HAP-1 (cell line): ENCODE results near the gene TASOR2.

Source experiments
- DNase-seq, 2 experiments: peaks; one replicate each; pipeline ENCODE4 v3.0.0-alpha.2; 2016 to 2020; ENCODE audit warnings: low spot score in 2 of 2
- H3K27me3 ChIP-seq: fragments of 250-450 bp; sonication (Bioruptor Pico); 2 replicates; pipeline ENCODE4 v1.5.1; 2020; ENCODE audit warnings: low read depth, mild to moderate bottlenecking, moderate library complexity
- H3K36me3 ChIP-seq: fragments of 250-450 bp; sonication (Bioruptor Pico); replicated peaks from 2 replicates; pipeline ENCODE4 v1.5.1; 2020; ENCODE audit warnings: mild to moderate bottlenecking
- H3K4me1 ChIP-seq: fragments of 250-450 bp; sonication (Bioruptor Pico); 2 replicates; pipeline ENCODE4 v1.5.1; 2020; ENCODE audit warnings: mild to moderate bottlenecking
- H3K4me3 ChIP-seq: fragments of 250-450 bp; sonication (Bioruptor Pico); 2 replicates; pipeline ENCODE4 v1.5.1; 2020; ENCODE audit warnings: mild to moderate bottlenecking, moderate library complexity
- H3K9me3 ChIP-seq: fragments of 250-450 bp; sonication (Bioruptor Pico); 2 replicates; pipeline ENCODE4 v1.5.1; 2020; ENCODE audit warnings: mild to moderate bottlenecking, moderate library complexity
- in situ Hi-C: fragments of 300-500 bp; cut with MboI; formaldehyde crosslinking; loops from 3 replicates; pipeline ENCODE4 v1.14.3; 2020; ENCODE audit warnings: low sequenced_read_pairs, inconsistent platforms, mixed read lengths

The TASOR2 gene

DNA sequence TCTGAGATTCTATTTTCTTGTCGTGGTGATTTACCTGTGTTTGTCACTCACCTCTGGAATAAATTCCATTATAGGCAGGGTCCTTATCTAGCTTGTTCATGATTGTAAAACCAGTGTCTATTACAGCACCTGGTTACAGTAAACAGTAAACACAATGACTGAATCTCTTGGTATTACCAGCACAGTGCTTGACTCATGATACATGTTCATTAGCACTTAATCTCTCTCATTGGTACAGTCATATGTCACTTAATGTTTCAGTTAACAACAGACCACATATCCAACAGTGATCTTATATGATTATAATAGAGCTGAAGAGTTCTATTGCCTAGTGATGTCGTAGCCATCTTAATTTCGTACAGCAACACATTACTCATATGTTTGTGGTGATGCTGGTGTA, 1.6 kb upstream of the TASOR2 start:
- in situ Hi-C loops: no loop called here
- Histone ChIP-seq H3K36me3 (no peaks in the 10 kb centered on the region), H3K9me3 (peaks cover 4% of the 10 kb centered on the region; the same call in 1 of the 2 replicates), H3K4me1 (peaks cover 15% of the 10 kb centered on the region), H3K4me3 (no peak overlapping the region), H3K27me3 (peaks cover 3% of the 10 kb centered on the region)
- DNase-seq: no peak

DNA sequence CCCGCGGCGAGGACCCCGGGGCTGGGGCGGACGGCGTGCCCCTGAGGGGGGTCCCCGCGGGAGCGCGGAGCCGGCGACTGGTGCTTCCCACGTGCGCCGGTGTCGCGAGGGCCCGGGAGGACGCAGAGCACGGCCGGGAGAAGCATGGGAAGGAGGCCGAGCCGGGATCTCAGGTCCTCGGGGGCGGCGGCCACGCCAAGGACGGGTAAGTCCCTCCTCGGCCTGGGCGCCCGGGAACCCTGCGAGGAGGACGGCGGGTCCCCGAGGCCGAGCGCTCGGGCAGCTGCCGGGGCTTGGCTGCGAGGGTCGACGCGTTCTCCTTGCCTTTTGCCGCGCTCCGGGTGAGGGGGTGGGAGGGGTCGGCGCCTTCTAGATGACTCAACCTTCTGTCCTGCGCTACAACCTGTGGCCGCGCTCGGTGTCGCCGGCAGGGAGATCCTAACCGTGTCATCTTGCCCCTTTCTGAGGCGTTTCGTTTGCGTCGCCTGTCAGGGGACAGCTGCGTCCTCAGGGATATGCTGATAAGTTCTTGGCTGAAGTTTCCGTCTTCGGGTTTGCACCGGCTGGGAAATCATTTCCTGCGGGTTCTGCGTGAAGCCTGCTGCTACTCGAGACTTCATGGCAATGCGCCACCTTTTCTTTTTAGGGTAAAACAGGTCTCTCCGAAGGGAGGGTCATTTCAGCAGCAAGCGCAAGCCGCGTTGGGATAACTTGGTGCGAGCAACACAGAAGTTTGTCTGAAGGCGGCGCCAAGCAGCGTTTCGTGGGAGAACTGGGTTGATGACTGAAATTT, 529 bp downstream of the TASOR2 start:
- in situ Hi-C loops: no loop called here
- H3K4me3 ChIP-seq: peak overlapping the region; percentile 76
- H3K4me1 ChIP-seq: peaks cover 15% of the 10 kb centered on the region
- H3K36me3 ChIP-seq: no peaks in the 10 kb centered on the region
- DNase-seq: peak; percentile 71 to 80
- peaks cover 4% of the 10 kb centered on the region; the same call in 1 of the 2 replicates for H3K9me3 ChIP-seq
- peaks cover 3% of the 10 kb centered on the region; the same call in 1 of the 2 replicates for H3K27me3 ChIP-seq

DNA sequence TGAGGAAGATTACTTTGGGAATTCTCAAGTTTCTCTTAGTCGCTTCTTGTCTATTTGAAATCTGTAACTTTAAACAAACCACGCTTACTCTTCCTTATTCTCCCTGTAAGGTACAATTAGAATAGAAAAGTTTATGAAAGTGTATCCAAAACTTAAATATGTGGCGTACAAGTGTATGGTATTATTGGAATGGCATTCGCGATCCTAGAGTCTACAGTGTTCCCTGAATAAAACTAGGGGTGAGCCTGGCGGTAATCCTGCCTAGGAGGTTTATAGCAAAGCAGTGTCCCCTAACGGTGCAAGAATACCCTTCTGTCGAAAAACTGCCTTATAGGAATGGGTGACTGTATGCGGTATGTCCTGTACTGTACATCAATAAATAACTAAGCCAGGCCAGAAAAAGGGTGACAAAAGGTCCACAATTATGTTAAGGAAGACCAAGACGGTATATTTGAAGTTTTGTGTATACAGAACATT, 1.2 kb downstream of the TASOR2 start:
- H3K4me3 ChIP-seq: peak overlapping the region; percentile 76
- H3K27me3 ChIP-seq: no peaks in the 10 kb centered on the region
- H3K36me3 ChIP-seq: no peaks in the 10 kb centered on the region; the same call in 1 of the 2 replicates
- H3K4me1 ChIP-seq: peaks cover 15% of the 10 kb centered on the region
- no peak for DNase-seq
- peaks cover 4% of the 10 kb centered on the region; the same call in 1 of the 2 replicates for H3K9me3 ChIP-seq
- in situ Hi-C loops: no loop called here

DNA sequence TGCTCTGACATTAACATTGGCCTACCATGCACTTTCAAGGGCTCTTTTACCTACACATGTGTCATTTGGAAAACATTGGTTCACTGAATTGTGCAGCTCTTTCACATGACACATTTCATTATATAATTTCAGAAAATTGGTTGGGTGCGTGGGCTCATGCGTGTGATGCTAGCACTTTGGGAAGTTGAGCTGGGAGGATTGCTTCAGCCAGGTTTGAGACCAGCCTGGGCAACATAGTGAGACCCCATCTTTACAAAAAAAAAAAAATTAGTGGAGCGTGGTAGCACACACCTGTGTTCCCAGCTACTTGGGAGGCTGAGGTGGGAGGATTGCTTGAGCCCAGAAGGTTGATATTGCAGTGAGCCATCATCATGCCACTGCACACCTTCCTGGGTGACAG, 3.9 kb downstream of the TASOR2 start:
- H3K4me3 ChIP-seq: no peak overlapping the region
- H3K9me3 ChIP-seq: peaks cover 4% of the 10 kb centered on the region; the same call in 1 of the 2 replicates
- H3K27me3 ChIP-seq: no peaks in the 10 kb centered on the region
- H3K36me3 ChIP-seq: no peaks in the 10 kb centered on the region; the same call in 1 of the 2 replicates
- in situ Hi-C loops: no loop called here
- DNase-seq: no peak
- peaks cover 23% of the 10 kb centered on the region for H3K4me1 ChIP-seq

DNA sequence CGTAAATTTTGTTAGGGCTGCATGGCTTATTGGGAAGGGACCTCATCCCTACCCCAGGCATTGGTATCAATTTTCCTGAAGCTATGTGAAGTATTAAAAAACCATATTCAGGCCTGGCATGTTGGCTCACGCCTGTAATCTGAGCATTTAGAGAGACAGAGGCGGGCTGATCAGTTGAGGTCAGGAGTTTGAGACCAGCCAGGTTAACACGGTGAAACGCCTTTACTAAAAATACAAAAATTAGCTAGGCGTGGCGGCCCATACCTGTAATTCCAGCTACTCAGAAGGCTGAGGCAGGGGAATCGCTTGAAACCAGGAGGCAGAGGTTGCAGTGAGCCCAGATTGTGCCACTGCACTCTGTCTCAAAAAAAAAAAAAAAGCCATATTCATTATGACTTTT, 7.1 kb downstream of the TASOR2 start:
- Histone ChIP-seq H3K27me3 (no peaks in the 10 kb centered on the region), H3K36me3 (no peaks in the 10 kb centered on the region; the same call in 1 of the 2 replicates), H3K4me1 (peaks cover 16% of the 10 kb centered on the region), H3K9me3 (no peaks in the 10 kb centered on the region), H3K4me3 (no peak overlapping the region)
- in situ Hi-C loops: no loop called here
- no peak for DNase-seq

DNA sequence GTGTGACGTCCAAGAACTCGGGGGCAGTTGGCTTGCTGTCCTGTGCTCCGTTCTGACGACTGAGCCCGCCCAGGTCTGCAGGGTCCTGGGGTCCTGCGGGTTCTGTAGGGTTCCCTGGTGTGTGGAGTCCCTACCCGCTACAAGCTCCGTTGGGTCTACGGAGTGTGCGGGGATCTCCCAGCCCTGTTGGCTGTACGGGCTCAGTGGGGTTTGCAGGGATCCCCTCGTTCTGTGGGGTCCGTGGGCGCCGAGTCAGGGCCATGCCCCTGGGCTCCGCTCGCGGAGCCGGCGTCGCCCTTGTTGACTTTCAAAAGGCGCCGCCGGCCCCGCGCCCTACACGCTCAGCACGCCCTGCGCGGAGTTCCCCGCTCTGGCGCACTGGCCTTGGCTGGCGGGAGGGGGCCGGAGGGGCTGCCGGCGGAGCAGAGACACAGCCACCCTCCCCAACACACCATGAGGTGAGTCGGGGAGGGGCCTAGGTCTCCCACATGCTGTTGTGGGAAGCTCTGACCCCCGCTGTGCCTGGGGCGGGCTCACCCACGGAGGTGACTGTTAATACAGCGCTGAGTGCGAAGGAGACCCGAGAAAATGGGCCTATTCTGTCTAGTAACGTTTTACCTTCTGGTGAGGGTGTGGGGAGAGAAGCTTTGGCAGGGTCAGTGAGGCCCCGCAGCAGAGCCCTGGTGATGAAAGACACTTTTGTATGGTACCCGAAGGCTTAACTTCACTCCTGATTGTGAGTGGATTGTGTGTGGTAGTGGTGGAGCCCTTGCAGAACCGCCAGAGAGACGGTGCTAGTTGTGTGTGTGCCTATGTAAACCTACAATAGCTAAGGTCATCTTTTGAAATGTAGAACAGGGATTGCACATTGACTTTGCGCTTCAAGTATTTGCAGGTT, 8.1 kb downstream of the TASOR2 start:
- in situ Hi-C loops: no loop called here
- DNase-seq: peak; percentile 58 to 59
- Histone ChIP-seq H3K9me3 (no peaks in the 10 kb centered on the region), H3K27me3 (no peaks in the 10 kb centered on the region), H3K36me3 (no peaks in the 10 kb centered on the region; the same call in 1 of the 2 replicates), H3K4me3 (no peak overlapping the region), H3K4me1 (peaks cover 13% of the 10 kb centered on the region)

DNA sequence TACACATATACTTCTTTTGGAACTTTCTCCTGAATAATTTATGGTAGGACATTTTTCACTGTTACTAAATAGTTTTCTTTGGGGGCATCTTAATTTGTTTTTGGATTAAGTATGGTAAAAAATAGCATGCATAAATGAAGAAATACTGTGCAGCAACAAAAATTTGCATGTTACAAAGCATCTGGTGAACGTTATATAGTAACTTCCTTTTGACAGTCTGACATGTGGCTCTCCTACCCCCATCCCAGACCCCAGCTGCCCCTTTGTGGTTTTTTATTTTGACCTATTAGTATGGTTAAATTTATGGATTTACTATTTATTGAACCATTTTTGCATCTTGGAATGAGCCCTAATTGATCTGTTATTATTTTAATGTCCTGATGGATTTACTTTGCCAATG, 9.9 kb downstream of the TASOR2 start:
- no peak for DNase-seq
- H3K9me3 ChIP-seq: no peaks in the 10 kb centered on the region
- peaks cover 21% of the 10 kb centered on the region for H3K4me1 ChIP-seq

DNA sequence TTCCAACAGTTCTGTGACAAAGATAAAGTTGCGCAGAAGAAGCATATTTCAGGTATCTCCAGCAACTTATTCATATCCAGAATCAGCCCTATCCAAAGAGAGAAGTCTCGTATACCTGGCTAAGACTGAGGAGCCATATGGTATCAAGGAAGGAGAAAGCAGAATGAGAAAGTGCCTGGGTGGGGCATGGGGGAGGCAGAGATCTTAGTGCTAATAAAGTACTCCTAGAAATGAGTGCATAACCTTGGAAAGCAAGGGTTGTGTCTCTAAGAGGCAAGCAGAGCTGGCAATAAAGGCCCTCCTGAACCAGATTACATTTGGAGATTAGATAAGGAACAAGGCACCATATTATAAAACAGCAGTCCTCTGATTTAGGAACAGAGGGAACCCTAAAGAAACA, 12.7 kb downstream of the TASOR2 start:
- Histone ChIP-seq H3K27me3 (no peaks in the 10 kb centered on the region), H3K9me3 (no peaks in the 10 kb centered on the region), H3K4me3 (no peak overlapping the region), H3K36me3 (no peaks in the 10 kb centered on the region), H3K4me1 (peaks cover 38% of the 10 kb centered on the region)
- DNase-seq: no peak
- in situ Hi-C loops: no loop called here

More for the DNA sequence above, 9.9 kb downstream of the TASOR2 start:
- H3K4me3 ChIP-seq: no peak overlapping the region
- in situ Hi-C loops: no loop called here
- H3K27me3 ChIP-seq: no peaks in the 10 kb centered on the region
- no peaks in the 10 kb centered on the region; the same call in 1 of the 2 replicates for H3K36me3 ChIP-seq

DNA sequence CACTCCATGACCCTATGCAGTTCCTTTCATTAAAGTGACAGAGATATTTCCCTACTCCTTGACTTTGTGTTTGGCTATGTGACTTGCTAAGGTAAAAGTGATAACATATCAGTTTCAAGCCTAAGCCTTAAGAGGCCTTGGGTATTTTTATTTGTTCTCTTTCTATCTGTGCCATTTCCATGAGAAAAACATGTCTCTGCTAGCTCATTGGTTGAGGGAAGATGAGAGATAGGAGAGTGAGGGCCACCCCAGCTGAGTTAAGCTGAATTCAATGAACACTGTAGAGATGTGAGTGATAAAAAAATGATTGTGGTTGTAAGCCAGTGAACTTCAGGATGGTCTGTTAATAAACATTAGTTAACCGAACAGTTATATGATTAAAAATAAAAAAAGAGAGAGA, 13.4 kb downstream of the TASOR2 start:
- Histone ChIP-seq H3K27me3 (no peaks in the 10 kb centered on the region), H3K9me3 (no peaks in the 10 kb centered on the region), H3K4me1 (peaks cover 34% of the 10 kb centered on the region), H3K4me3 (no peak overlapping the region), H3K36me3 (no peaks in the 10 kb centered on the region)
- in situ Hi-C loops: no loop called here
- no peak for DNase-seq

DNA sequence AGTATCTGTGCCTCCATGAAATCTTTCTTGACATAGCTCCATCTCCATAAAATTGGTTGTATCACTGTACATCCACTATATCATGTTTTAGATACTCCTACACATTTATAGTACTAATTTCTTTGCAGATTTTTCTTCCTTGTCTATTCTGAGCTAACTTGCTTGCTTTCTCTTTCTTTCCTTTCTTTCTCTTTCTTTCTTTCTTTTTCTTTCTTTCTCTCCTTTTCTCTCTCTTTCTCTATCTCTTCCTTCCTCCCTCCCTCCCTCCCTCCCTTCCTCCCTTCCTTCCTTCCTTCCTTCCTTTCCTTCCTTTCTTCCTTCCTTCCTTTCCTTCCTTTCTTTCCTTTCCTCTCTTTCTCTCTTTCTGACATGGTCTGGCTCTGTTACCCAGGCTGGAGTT, 23.7 kb downstream of the TASOR2 start:
- in situ Hi-C loops: no loop called here

DNA sequence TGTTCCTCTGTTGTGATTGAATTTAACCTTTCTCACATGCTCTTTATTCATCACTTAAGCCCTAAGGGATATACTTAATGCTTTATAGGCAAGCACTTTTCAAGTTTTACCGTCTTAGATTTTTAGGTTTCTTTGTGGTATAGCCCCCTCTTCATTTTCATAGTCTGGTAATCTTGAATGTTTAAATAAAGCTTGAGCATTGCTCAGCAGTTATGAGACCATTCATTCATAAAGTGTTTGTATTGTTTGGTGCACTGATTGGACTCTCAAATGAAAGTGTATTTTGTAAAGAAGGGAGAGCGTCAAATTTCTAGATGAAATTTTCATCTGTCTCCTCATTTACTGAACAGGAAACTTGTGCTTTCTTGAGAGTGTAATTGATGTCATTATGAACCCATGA, 25.2 kb downstream of the TASOR2 start:
- peaks cover 38% of the 10 kb centered on the region for H3K4me1 ChIP-seq
- in situ Hi-C loops: no loop called here

More for the DNA sequence above, 23.7 kb downstream of the TASOR2 start:
- DNase-seq: no peak
- Histone ChIP-seq H3K9me3 (no peaks in the 10 kb centered on the region), H3K36me3 (no peaks in the 10 kb centered on the region), H3K4me1 (peaks cover 37% of the 10 kb centered on the region), H3K27me3 (no peaks in the 10 kb centered on the region), H3K4me3 (no peak overlapping the region)

DNA sequence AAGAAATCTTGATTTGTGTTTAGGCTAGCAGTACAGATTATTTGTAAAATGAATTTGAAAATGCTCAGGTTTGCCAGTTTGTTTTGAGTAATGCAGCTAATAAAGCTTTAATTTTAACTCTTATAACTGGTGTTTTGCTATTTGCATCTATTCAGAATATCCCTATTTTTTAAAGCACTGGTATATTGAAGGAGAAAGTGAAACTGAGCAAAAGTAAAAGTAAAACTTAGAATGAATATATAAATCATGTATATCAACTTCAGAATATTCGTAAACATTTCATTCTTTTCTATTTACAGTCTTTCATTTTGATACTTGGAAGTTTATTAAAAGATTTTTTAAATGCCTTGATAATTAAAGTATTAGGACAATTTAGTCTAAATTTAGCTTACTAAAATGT, 26.2 kb downstream of the TASOR2 start:
- DNase-seq: no peak
- H3K4me1 ChIP-seq: peaks cover 37% of the 10 kb centered on the region
- no peaks in the 10 kb centered on the region for H3K36me3 ChIP-seq
- in situ Hi-C loops: no loop called here
- H3K27me3 ChIP-seq: no peaks in the 10 kb centered on the region
- no peak overlapping the region for H3K4me3 ChIP-seq
- no peaks in the 10 kb centered on the region for H3K9me3 ChIP-seq

More for the DNA sequence above, 25.2 kb downstream of the TASOR2 start:
- no peak overlapping the region for H3K4me3 ChIP-seq
- no peaks in the 10 kb centered on the region for H3K27me3 ChIP-seq
- no peaks in the 10 kb centered on the region for H3K36me3 ChIP-seq
- H3K9me3 ChIP-seq: no peaks in the 10 kb centered on the region
- DNase-seq: peak in 1 of 2 experiments; percentile 55

DNA sequence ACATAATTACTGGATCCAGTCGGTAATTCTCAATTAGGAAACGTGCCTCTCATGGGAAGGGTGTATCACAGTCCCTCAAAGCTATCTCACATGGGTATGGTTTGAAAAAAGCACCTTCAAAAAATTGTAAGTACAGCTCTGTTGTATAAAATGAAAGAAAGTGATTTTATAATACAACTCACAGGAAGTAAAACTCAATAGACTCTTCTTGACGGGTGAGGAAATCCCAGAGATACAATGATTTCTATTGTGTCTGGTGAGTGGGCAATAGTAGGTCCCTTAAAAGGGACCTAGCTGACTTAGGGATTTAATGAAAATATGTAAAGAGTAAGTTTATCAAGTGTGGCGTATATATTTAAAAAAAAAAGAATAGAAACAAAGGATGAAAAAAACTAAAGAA, 27.0 kb downstream of the TASOR2 start:
- H3K4me3 ChIP-seq: no peak overlapping the region
- H3K4me1 ChIP-seq: peaks cover 37% of the 10 kb centered on the region
- H3K27me3 ChIP-seq: no peaks in the 10 kb centered on the region
- in situ Hi-C loops: no loop called here
- DNase-seq: peak in 1 of 2 experiments; percentile 13
- H3K9me3 ChIP-seq: no peaks in the 10 kb centered on the region
- no peaks in the 10 kb centered on the region for H3K36me3 ChIP-seq

DNA sequence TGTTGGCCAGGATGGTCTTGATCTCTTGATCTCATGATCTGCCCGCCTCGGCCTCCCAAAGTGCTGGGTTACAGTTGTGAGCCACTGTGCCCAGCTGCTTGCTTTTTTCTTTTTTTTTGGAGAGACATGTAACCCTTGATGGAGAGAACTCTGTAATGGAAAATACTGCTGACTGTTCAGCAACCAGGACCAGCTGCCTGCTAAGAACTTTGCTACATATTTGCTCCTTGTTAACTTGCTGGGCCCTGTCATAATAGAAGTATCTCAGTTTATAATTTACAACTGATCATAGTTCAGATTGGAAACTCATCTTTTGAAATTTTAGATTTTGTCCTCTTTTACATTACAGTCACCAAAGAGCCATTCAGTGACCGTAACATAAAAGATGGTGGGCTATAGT, 34.9 kb downstream of the TASOR2 start:
- no peak for DNase-seq
- no peaks in the 10 kb centered on the region for H3K9me3 ChIP-seq
- peaks cover 15% of the 10 kb centered on the region for H3K36me3 ChIP-seq
- H3K4me1 ChIP-seq: no peaks in the 10 kb centered on the region
- H3K4me3 ChIP-seq: no peak overlapping the region
- in situ Hi-C loops: no loop called here
- H3K27me3 ChIP-seq: no peaks in the 10 kb centered on the region
